ENCODE measurements around the gene SLC27A2.

The SLC27A2 gene

GRCh38 chr15:50256188-50257041 is 74.4 kb downstream of the SLC27A2 start:
- Histone ChIP-seq H3K27me3 (ENCODE audit: insufficient read depth, low read length) (no peaks in the 10 kb centered on the region), H3K36me3 (ENCODE audit: insufficient read depth, low read length) (no peaks in the 10 kb centered on the region), H3K9ac (ENCODE audit: low read depth, low read length) (no peak overlapping the region), H3K4me3 (ENCODE audit: low read length) (no peak overlapping the region), H3K9me3 (ENCODE audit: insufficient read depth, low read depth, low read length) (no peaks in the 10 kb centered on the region), H3K4me1 (ENCODE audit: insufficient read depth, low read length) (no peaks in the 10 kb centered on the region), H3K27ac (ENCODE audit: low read depth, low read length) (no peak overlapping the region)
- 94% methylated on average over 4 of the region's 5 CpGs for WGBS

GRCh38 chr15:50257332-50257731 is 75.3 kb downstream of the SLC27A2 start:
- Histone ChIP-seq H3K9ac (ENCODE audit: low read depth, low read length) (no peak overlapping the region), H3K9me3 (ENCODE audit: insufficient read depth, low read depth, low read length) (no peaks in the 10 kb centered on the region), H3K36me3 (ENCODE audit: insufficient read depth, low read length) (no peaks in the 10 kb centered on the region), H3K4me3 (ENCODE audit: low read length) (no peak overlapping the region), H3K27ac (ENCODE audit: low read depth, low read length) (no peak overlapping the region), H3K4me1 (ENCODE audit: insufficient read depth, low read length) (no peaks in the 10 kb centered on the region), H3K27me3 (ENCODE audit: insufficient read depth, low read length) (no peaks in the 10 kb centered on the region)
- WGBS = 90% methylated on average over 8 of the region's 8 CpGs

- WGBS = 86% methylated on average over 1 of the region's 3 CpGs
- H3K4me1 ChIP-seq (ENCODE audit: insufficient read depth, low read length) = no peaks in the 10 kb centered on the region
- H3K36me3 ChIP-seq (ENCODE audit: insufficient read depth, low read length) = no peaks in the 10 kb centered on the region
- H3K27ac ChIP-seq (ENCODE audit: low read depth, low read length) = no peak overlapping the region
- no peaks in the 10 kb centered on the region for H3K27me3 ChIP-seq (ENCODE audit: insufficient read depth, low read length)
- no peak overlapping the region for H3K4me3 ChIP-seq (ENCODE audit: low read length)
- no peaks in the 10 kb centered on the region for H3K9me3 ChIP-seq (ENCODE audit: insufficient read depth, low read depth, low read length)
- H3K9ac ChIP-seq (ENCODE audit: low read depth, low read length) = no peak overlapping the region
Observed at GRCh38 chr15:50257924-50258323, 75.9 kb downstream of the SLC27A2 start.

- Histone ChIP-seq H3K4me1 (ENCODE audit: insufficient read depth, low read length) (no peaks in the 10 kb centered on the region), H3K9me3 (ENCODE audit: insufficient read depth, low read depth, low read length) (no peaks in the 10 kb centered on the region), H3K9ac (ENCODE audit: low read depth, low read length) (no peak overlapping the region), H3K27ac (ENCODE audit: low read depth, low read length) (no peak overlapping the region), H3K36me3 (ENCODE audit: insufficient read depth, low read length) (no peaks in the 10 kb centered on the region), H3K4me3 (ENCODE audit: low read length) (no peak overlapping the region), H3K27me3 (ENCODE audit: insufficient read depth, low read length) (no peaks in the 10 kb centered on the region)
- 83% methylated on average over 5 of the region's 5 CpGs for WGBS
Observed at GRCh38 chr15:50259276-50259675, 77.3 kb downstream of the SLC27A2 start.

GRCh38 chr15:50260969-50261496 is 79.0 kb downstream of the SLC27A2 start:
- H3K9me3 ChIP-seq (ENCODE audit: insufficient read depth, low read depth, low read length) = no peaks in the 10 kb centered on the region
- no peak overlapping the region for H3K9ac ChIP-seq (ENCODE audit: low read depth, low read length)
- H3K27me3 ChIP-seq (ENCODE audit: insufficient read depth, low read length) = peaks cover 3% of the 10 kb centered on the region; the same call in 1 of the 2 replicates
- H3K4me3 ChIP-seq (ENCODE audit: low read length) = no peak overlapping the region
- no peaks in the 10 kb centered on the region; the same call in 1 of the 2 replicates for H3K4me1 ChIP-seq (ENCODE audit: insufficient read depth, low read length)
- 87% methylated on average over 2 of the region's 2 CpGs for WGBS
- no peak overlapping the region for H3K27ac ChIP-seq (ENCODE audit: low read depth, low read length)
- no peaks in the 10 kb centered on the region for H3K36me3 ChIP-seq (ENCODE audit: insufficient read depth, low read length)

- peaks cover 3% of the 10 kb centered on the region; the same call in 1 of the 2 replicates for H3K27me3 ChIP-seq (ENCODE audit: insufficient read depth, low read length)
- no peaks in the 10 kb centered on the region; the same call in 1 of the 2 replicates for H3K4me1 ChIP-seq (ENCODE audit: insufficient read depth, low read length)
- no peaks in the 10 kb centered on the region for H3K9me3 ChIP-seq (ENCODE audit: insufficient read depth, low read depth, low read length)
- H3K4me3 ChIP-seq (ENCODE audit: low read length) = no peak overlapping the region
- H3K36me3 ChIP-seq (ENCODE audit: insufficient read depth, low read length) = no peaks in the 10 kb centered on the region
- no peak overlapping the region for H3K9ac ChIP-seq (ENCODE audit: low read depth, low read length)
- 91% methylated on average over 3 of the region's 3 CpGs for WGBS
- no peak overlapping the region for H3K27ac ChIP-seq (ENCODE audit: low read depth, low read length)
Observed at GRCh38 chr15:50261981-50262380, 80.0 kb downstream of the SLC27A2 start.

- Histone ChIP-seq H3K4me1 (ENCODE audit: insufficient read depth, low read length) (no peaks in the 10 kb centered on the region; the same call in 1 of the 2 replicates), H3K27me3 (ENCODE audit: insufficient read depth, low read length) (peaks cover 3% of the 10 kb centered on the region; the same call in 1 of the 2 replicates), H3K9ac (ENCODE audit: low read depth, low read length) (no peak overlapping the region), H3K9me3 (ENCODE audit: insufficient read depth, low read depth, low read length) (no peaks in the 10 kb centered on the region), H3K4me3 (ENCODE audit: low read length) (no peak overlapping the region), H3K27ac (ENCODE audit: low read depth, low read length) (no peak overlapping the region), H3K36me3 (ENCODE audit: insufficient read depth, low read length) (no peaks in the 10 kb centered on the region)
- WGBS = 97% methylated on average over 4 of the region's 4 CpGs
Observed at GRCh38 chr15:50262533-50262932, 80.5 kb downstream of the SLC27A2 start.

GRCh38 chr15:50265620-50266019 is 83.6 kb downstream of the SLC27A2 start, which contains the start of gene HDC:
Gene HDC, minus strand, starts transcription at chr15:50265726. Its CDS starts 103 bp downstream, at chr15:50265623.
- Histone ChIP-seq H3K9me3 (ENCODE audit: insufficient read depth, low read depth, low read length) (no peaks in the 10 kb centered on the region), H3K27ac (ENCODE audit: low read depth, low read length) (no peak within 1 kb of the TSS), H3K4me1 (ENCODE audit: insufficient read depth, low read length) (no peaks in the 10 kb centered on the region; the same call in 1 of the 2 replicates), H3K27me3 (ENCODE audit: insufficient read depth, low read length) (peaks cover 3% of the 10 kb centered on the region; the same call in 1 of the 2 replicates), H3K9ac (ENCODE audit: low read depth, low read length) (no peak within 1 kb of the TSS), H3K36me3 (ENCODE audit: insufficient read depth, low read length) (no peaks in the 10 kb centered on the region), H3K4me3 (ENCODE audit: low read length) (no peak within 1 kb of the TSS)
- WGBS = 80% methylated on average over 9 of the region's 9 CpGs

GRCh38 chr15:50267577-50267976 is 85.6 kb downstream of the SLC27A2 start:
- no peak overlapping the region for H3K4me3 ChIP-seq (ENCODE audit: low read length)
- peaks cover 3% of the 10 kb centered on the region; the same call in 1 of the 2 replicates for H3K27me3 ChIP-seq (ENCODE audit: insufficient read depth, low read length)
- H3K9ac ChIP-seq (ENCODE audit: low read depth, low read length) = no peak overlapping the region
- no peak overlapping the region for H3K27ac ChIP-seq (ENCODE audit: low read depth, low read length)
- WGBS = 96% methylated on average over 1 of the region's 2 CpGs
- H3K4me1 ChIP-seq (ENCODE audit: insufficient read depth, low read length) = no peaks in the 10 kb centered on the region; the same call in 1 of the 2 replicates
- H3K36me3 ChIP-seq (ENCODE audit: insufficient read depth, low read length) = no peaks in the 10 kb centered on the region
- H3K9me3 ChIP-seq (ENCODE audit: insufficient read depth, low read depth, low read length) = no peaks in the 10 kb centered on the region

GRCh38 chr15:50275091-50275490 is 93.1 kb downstream of the SLC27A2 start:
- Histone ChIP-seq H3K4me3 (ENCODE audit: low read length) (no peak overlapping the region), H3K9ac (ENCODE audit: low read depth, low read length) (no peak overlapping the region), H3K9me3 (ENCODE audit: insufficient read depth, low read depth, low read length) (no peaks in the 10 kb centered on the region), H3K36me3 (ENCODE audit: insufficient read depth, low read length) (peaks cover 14% of the 10 kb centered on the region), H3K4me1 (ENCODE audit: insufficient read depth, low read length) (no peaks in the 10 kb centered on the region), H3K27me3 (ENCODE audit: insufficient read depth, low read length) (no peaks in the 10 kb centered on the region), H3K27ac (ENCODE audit: low read depth, low read length) (no peak overlapping the region)
- 84% methylated on average over 2 of the region's 2 CpGs for WGBS

- no peak overlapping the region for H3K27ac ChIP-seq (ENCODE audit: low read depth, low read length)
Observed at GRCh38 chr15:50275908-50276307, 93.9 kb downstream of the SLC27A2 start.

More at GRCh38 chr15:50275908-50276307, 93.9 kb downstream of the SLC27A2 start:
- no peak overlapping the region for H3K4me3 ChIP-seq (ENCODE audit: low read length)
- H3K9ac ChIP-seq (ENCODE audit: low read depth, low read length) = no peak overlapping the region
- peaks cover 14% of the 10 kb centered on the region for H3K36me3 ChIP-seq (ENCODE audit: insufficient read depth, low read length)
- no peaks in the 10 kb centered on the region for H3K4me1 ChIP-seq (ENCODE audit: insufficient read depth, low read length)
- no peaks in the 10 kb centered on the region for H3K27me3 ChIP-seq (ENCODE audit: insufficient read depth, low read length)
- no peaks in the 10 kb centered on the region for H3K9me3 ChIP-seq (ENCODE audit: insufficient read depth, low read depth, low read length)
- WGBS = 92% methylated on average over 3 of the region's 3 CpGs
